ENCODE results near the gene PAPPA.

DNA sequence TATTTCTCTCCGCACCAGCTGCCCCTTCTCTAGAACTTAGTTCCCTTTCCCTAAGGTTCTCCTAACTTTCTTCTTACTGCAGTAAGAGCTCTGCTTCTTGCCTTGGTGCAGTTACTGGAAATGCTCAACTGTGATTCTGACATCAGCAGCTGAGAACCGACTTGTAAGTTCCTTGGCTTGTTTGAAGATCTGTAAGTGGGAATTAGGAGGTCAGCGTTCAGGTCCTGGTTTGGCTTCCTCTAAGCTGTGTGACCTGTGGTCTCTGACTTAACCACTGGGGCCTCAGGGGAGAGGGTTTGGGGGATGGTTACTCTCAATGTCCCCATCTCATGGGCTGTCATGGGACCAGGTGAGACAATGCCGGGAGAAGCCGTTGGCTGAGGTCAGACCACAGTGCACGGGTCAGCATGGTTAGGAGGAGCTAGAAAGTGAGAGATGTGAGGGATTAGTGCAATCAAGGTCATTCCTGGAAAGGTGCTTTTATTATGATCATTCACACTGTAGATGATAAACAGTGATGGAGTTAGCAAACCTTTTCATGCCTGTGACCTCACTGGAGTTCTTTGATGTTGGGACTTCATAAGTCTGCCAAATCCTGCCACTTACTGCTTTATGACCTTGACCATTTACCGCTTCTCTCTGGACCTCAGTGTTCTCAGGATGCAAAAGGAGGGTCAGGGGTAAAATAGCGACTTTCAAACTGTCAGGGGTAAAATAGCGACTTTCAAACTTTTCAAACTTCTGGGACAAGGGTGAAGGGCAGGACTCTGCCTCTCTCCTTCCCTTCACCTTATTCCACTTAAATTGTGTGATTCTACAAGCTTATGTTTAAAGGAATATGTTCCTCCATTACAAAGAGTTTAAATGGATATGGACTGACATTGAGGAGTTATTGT lies 7.3 kb downstream of the PAPPA start:
- TF ChIP-seq CTCF (IDR thresholded peaks at IDR 0.05) (no peak), EZH2 (IDR thresholded peaks at IDR 0.05) (no peak)

Measured in neural progenitor cell (in vitro differentiated cells).